Hepatocyte (in vitro differentiated cells): ENCODE measurements around the gene OCA2.

ENCODE experiments used
- EZH2 ChIP-seq: fragments of 200-600 bp; sonication (generic); IDR thresholded peaks from 2 replicates; pipeline ENCODE4 v1.6.1; 2016; ENCODE audit warnings: antibody characterized with exemption, mild to moderate bottlenecking, borderline replicate concordance
- EZH2phosphoT487 ChIP-seq: fragments of 200-600 bp; sonication (generic); IDR thresholded peaks from one replicate; pipeline ENCODE4 v1.6.1; 2018; ENCODE audit warnings: antibody characterized with exemption, mild to moderate bottlenecking, low read depth, moderate library complexity; ENCODE audit not compliant: unreplicated experiment, severe bottlenecking
- TF ChIP-seq, protein P1 (sequence below): fragments of 200-600 bp; sonication (generic); IDR thresholded peaks from 2 replicates; pipeline ENCODE4 v1.5.1; 2016; ENCODE audit warnings: antibody characterized with exemption, mild to moderate bottlenecking; ENCODE audit not compliant: poor library complexity

GRCh38 chr15:27723821-27724220 is 375.3 kb downstream of the OCA2 start:
- TF ChIP-seq, protein P1, sequence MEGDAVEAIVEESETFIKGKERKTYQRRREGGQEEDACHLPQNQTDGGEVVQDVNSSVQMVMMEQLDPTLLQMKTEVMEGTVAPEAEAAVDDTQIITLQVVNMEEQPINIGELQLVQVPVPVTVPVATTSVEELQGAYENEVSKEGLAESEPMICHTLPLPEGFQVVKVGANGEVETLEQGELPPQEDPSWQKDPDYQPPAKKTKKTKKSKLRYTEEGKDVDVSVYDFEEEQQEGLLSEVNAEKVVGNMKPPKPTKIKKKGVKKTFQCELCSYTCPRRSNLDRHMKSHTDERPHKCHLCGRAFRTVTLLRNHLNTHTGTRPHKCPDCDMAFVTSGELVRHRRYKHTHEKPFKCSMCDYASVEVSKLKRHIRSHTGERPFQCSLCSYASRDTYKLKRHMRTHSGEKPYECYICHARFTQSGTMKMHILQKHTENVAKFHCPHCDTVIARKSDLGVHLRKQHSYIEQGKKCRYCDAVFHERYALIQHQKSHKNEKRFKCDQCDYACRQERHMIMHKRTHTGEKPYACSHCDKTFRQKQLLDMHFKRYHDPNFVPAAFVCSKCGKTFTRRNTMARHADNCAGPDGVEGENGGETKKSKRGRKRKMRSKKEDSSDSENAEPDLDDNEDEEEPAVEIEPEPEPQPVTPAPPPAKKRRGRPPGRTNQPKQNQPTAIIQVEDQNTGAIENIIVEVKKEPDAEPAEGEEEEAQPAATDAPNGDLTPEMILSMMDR = no peak
- TF ChIP-seq EZH2 = no peak
- no peak for TF ChIP-seq EZH2phosphoT487
